IMR-90 (cell line): ENCODE measurements around the gene TMOD1. TPM values are rescaled to one million over a fixed set of nuclear protein-coding genes. Genes with fewer than 3 reads are reported as not detected.

Experiments
- ATAC-seq: fragments of 200-7000 bp; cut with Tn5 transposase; 2 replicates; pipeline ENCODE4 v1.9.1; 2020; ENCODE audit warnings: low read depth, mild to moderate bottlenecking, moderate library complexity
- BruUV-seq: library from RNA; stranded (reverse); fragments of 400-500 nt; replicated peaks from 2 replicates; lab custom pipeline; 2021; lab: Mats Ljungman, UMichigan
- CTCF ChIA-PET: fragments of 300-600 bp; formaldehyde crosslinking; extraction: SDS; loops from one replicate; lab custom pipeline; 2021; ENCODE audit warnings: antibody characterized with exemption; lab: Yijun Ruan, JAX
- POLR2A ChIA-PET: fragments of 300-600 bp; sonication (Branson Sonifier 250); formaldehyde crosslinking; loops from one replicate; lab custom pipeline; 2022; ENCODE audit warnings: antibody characterized with exemption; ENCODE audit not compliant: unreplicated experiment; lab: Charles Lee
- DNase-seq: peaks from one replicate; pipeline ENCODE4 v3.0.0; 2013
- H2AFZ ChIP-seq: replicated peaks from 2 replicates; pipeline ENCODE3; 2013; ENCODE audit warnings: low read length, mild to moderate bottlenecking; ENCODE audit not compliant: poor library complexity
- H2AK5ac ChIP-seq: 2 replicates; pipeline ENCODE4 v1.6.1; 2013; ENCODE audit warnings: low read depth, low read length, inconsistent platforms
- H2AK9ac ChIP-seq: replicated peaks from 2 replicates; pipeline ENCODE3; 2013; ENCODE audit warnings: mild to moderate bottlenecking, low read depth, low read length, moderate library complexity; ENCODE audit not compliant: poor library complexity
- H2BK120ac ChIP-seq: 2 replicates; pipeline ENCODE4 v1.6.1; 2013; ENCODE audit warnings: low read depth, low read length, inconsistent platforms
- H2BK15ac ChIP-seq: 3 replicates; pipeline ENCODE4 v1.6.1; 2013; ENCODE audit warnings: low read depth, low read length, inconsistent platforms
- H2BK20ac ChIP-seq: 2 replicates; pipeline ENCODE4 v1.6.1; 2013; ENCODE audit warnings: low read depth, mild to moderate bottlenecking, inconsistent platforms, low read length, moderate library complexity
- H2BK5ac ChIP-seq: 2 replicates; pipeline ENCODE4 v1.6.1; 2013; ENCODE audit warnings: mild to moderate bottlenecking, low read depth, low read length, inconsistent platforms; ENCODE audit not compliant: poor library complexity, severe bottlenecking
- H3K14ac ChIP-seq: replicated peaks from 2 replicates; pipeline ENCODE4 v1.6.1; 2013; ENCODE audit warnings: low read depth, low read length, inconsistent platforms
- H3K18ac ChIP-seq: 2 replicates; pipeline ENCODE4 v1.6.1; 2013; ENCODE audit warnings: low read depth, low read length, control low read depth
- H3K23ac ChIP-seq: 2 replicates; pipeline ENCODE4 v1.6.1; 2013; ENCODE audit warnings: low read depth, low read length, inconsistent platforms
- H3K27ac ChIP-seq: 2 replicates; pipeline ENCODE4 v1.5.1; 2013; ENCODE audit warnings: mild to moderate bottlenecking, control low read depth, low read length; ENCODE audit not compliant: insufficient read depth
- H3K27me3 ChIP-seq: 2 replicates; pipeline ENCODE4 v1.6.1; 2013; ENCODE audit warnings: low read length; ENCODE audit not compliant: control insufficient read depth, insufficient read depth
- H3K36me3 ChIP-seq: 2 replicates; pipeline ENCODE4 v1.6.1; 2013; ENCODE audit warnings: low read length, mixed read lengths; ENCODE audit not compliant: control insufficient read depth, insufficient read depth
- H3K4ac ChIP-seq: 2 replicates; pipeline ENCODE4 v1.6.1; 2013; ENCODE audit warnings: low read depth, low read length, inconsistent platforms
- H3K4me1 ChIP-seq: 2 replicates; pipeline ENCODE4 v1.6.1; 2013; ENCODE audit warnings: low read length, mixed read lengths; ENCODE audit not compliant: control insufficient read depth, insufficient read depth
- H3K4me2 ChIP-seq: 2 replicates; pipeline ENCODE4 v1.6.1; 2013; ENCODE audit warnings: low read depth, mild to moderate bottlenecking, control low read depth, low read length, moderate library complexity
- H3K4me3 ChIP-seq: 2 replicates; pipeline ENCODE4 v1.5.1; 2013; ENCODE audit warnings: low read depth, mild to moderate bottlenecking, control low read depth, low read length, moderate library complexity; ENCODE audit not compliant: insufficient read depth
- H3K56ac ChIP-seq: 2 replicates; pipeline ENCODE4 v1.6.1; 2013; ENCODE audit warnings: low read length, inconsistent platforms; ENCODE audit not compliant: insufficient read depth; ENCODE audit errors: extremely low read depth
- H3K79me1 ChIP-seq, 2 experiments: 2 replicates each; pipeline ENCODE4 v1.6.1; 2013; ENCODE audit warnings: low read length in 2 of 2, inconsistent platforms in 1 of 2, low read depth in 1 of 2
- H3K9ac ChIP-seq: 2 replicates; pipeline ENCODE4 v1.6.1; 2013; ENCODE audit warnings: low read depth, low read length, control low read depth
- H3K9me1 ChIP-seq: 2 replicates; pipeline ENCODE4 v1.6.1; 2013; ENCODE audit warnings: low read length, inconsistent platforms; ENCODE audit not compliant: insufficient read depth
- H3K9me3 ChIP-seq: 2 replicates; pipeline ENCODE4 v1.6.1; 2013; ENCODE audit warnings: low read length; ENCODE audit not compliant: control insufficient read depth, insufficient read depth
- H4K20me1 ChIP-seq: 2 replicates; pipeline ENCODE4 v1.6.1; 2013; ENCODE audit warnings: low read length, inconsistent platforms; ENCODE audit not compliant: insufficient read depth
- H4K5ac ChIP-seq: 2 replicates; pipeline ENCODE4 v1.6.1; 2013; ENCODE audit warnings: mild to moderate bottlenecking, low read depth, low read length, control low read depth
- H4K8ac ChIP-seq, 2 experiments: 2 replicates each; pipeline ENCODE4 v1.6.1; 2013; ENCODE audit warnings: low read depth in 2 of 2, low read length in 2 of 2, control low read depth in 1 of 2, inconsistent platforms in 1 of 2
- H4K91ac ChIP-seq: 2 replicates; pipeline ENCODE4 v1.6.1; 2013; ENCODE audit warnings: low read depth, low read length, inconsistent platforms; ENCODE audit not compliant: insufficient read depth
- CHD1 ChIP-seq: IDR thresholded peaks from 2 replicates; pipeline ENCODE4 v1.6.1; 2012; ENCODE audit warnings: low read depth, low read length, improper control_type of control experiment
- ELK1 ChIP-seq: fragments of 150-350 bp; IDR thresholded peaks from 2 replicates; pipeline ENCODE4 v1.6.1; 2016; ENCODE audit warnings: low read depth, mild to moderate bottlenecking, low read length, moderate library complexity, borderline replicate concordance
- MAZ ChIP-seq: IDR thresholded peaks from 2 replicates; pipeline ENCODE4 v1.6.1; 2012; ENCODE audit warnings: low read depth, mild to moderate bottlenecking, low read length, improper control_type of control experiment, moderate library complexity, borderline replicate concordance
- RCOR1 ChIP-seq: IDR thresholded peaks from 2 replicates; pipeline ENCODE4 v1.6.1; 2012; ENCODE audit warnings: mild to moderate bottlenecking, low read length, improper control_type of control experiment; ENCODE audit not compliant: insufficient replicate concordance
- RFX5 ChIP-seq: IDR thresholded peaks from 2 replicates; pipeline ENCODE4 v1.8.0; 2012; ENCODE audit warnings: low read depth, mild to moderate bottlenecking, low read length, moderate library complexity
- USF2 ChIP-seq: fragments of 150-350 bp; IDR thresholded peaks from 2 replicates; pipeline ENCODE4 v1.6.1; 2017; ENCODE audit warnings: mild to moderate bottlenecking, antibody characterized with exemption, low read length, low read depth
- WGBS, 2 experiments: methylation state at CpG; one replicate each; pipeline versions ENCODE4 v1.1.5 to v1.1.7; 2013; ENCODE audit warnings: missing lambda C conversion rate in 2 of 2; ENCODE audit not compliant: insufficient read length in 1 of 2; ENCODE audit errors: extremely low coverage in 2 of 2; 5-methylcytosine and 5-hydroxymethylcytosine counted together
- dilution Hi-C: fragments of 300-500 bp; cut with HindIII; formaldehyde crosslinking; loops from one replicate; pipeline ENCODE4 v1.14.3; 2018; ENCODE audit warnings: low sequenced_read_pairs; ENCODE audit not compliant: unreplicated experiment
- in situ Hi-C: fragments of 300-500 bp; cut with MboI; formaldehyde crosslinking; loops from 3 replicates; pipeline ENCODE4 v1.14.3; 2019; ENCODE audit warnings: low sequenced_read_pairs, inconsistent platforms, mixed read lengths
- intact Hi-C: fragments of 100-400 bp; cut with micrococcal nuclease; formaldehyde crosslinking; loops from 2 replicates; pipeline ENCODE4 v1.10.0; 2022
- polyA plus RNA-seq, 3 experiments: library from polyadenylated mRNA; depleted of rRNA; stranded (reverse); fragments of >200 nt; gene quantifications; 2 replicates each; pipeline ENCODE4 v1.2.3, GENCODE V29; 2012; ENCODE audit warnings: low replicate concordance in 1 of 3
- total RNA-seq: library from RNA; depleted of rRNA; stranded (reverse); fragments of >200 nt; gene quantifications from 2 replicates; pipeline ENCODE4 v1.2.3, GENCODE V29; 2012

TMOD1 gene
- total and polyA plus RNA-seq, 2 of the 4 experiments (the other 2 are of a cell fraction) = 0.18 to 0.38 TPM

- Histone ChIP-seq H4K8ac (no peak overlapping the region), H4K20me1 (0 out of 2 replicates have a peak, but pooled peaks cover 4% of the 10 kb centered on the region), H2BK20ac (no peak overlapping the region), H3K9ac (no peak overlapping the region), H2BK15ac (no peak overlapping the region), H2AK9ac (no peak overlapping the region), H3K4me3 (no peak overlapping the region), H3K9me3 (no peaks in the 10 kb centered on the region), H3K23ac (no peak overlapping the region), H3K14ac (no peak overlapping the region), H3K9me1 (no peaks in the 10 kb centered on the region), H2AK5ac (no peak overlapping the region), H4K5ac (no peak overlapping the region), H3K79me1 (no peaks in the 10 kb centered on the region), H3K27me3 (peaks cover 2% of the 10 kb centered on the region; the same call in 1 of the 2 replicates), H2BK5ac (no peak overlapping the region), H3K56ac (no peak overlapping the region), H3K36me3 (peaks cover 4% of the 10 kb centered on the region), H2AFZ (no peak overlapping the region), H4K91ac (no peak overlapping the region), H3K27ac (no peak overlapping the region), H3K18ac (no peak overlapping the region), H3K4ac (no peak overlapping the region), H3K4me2 (no peak overlapping the region), H2BK120ac (no peak overlapping the region), H3K4me1 (no peaks in the 10 kb centered on the region)
- DNase-seq = no peak
- dilution Hi-C loops (no loop called here), intact Hi-C loops (no loop called here), in situ Hi-C loops (no loop called here)
- no peak for TF ChIP-seq USF2
- no peak for TF ChIP-seq ELK1
- TF ChIP-seq RCOR1 = no peak
- TF ChIP-seq MAZ = no peak
- no peak for TF ChIP-seq CHD1
- TF ChIP-seq RFX5 = no peak
- no TSS peak for BruUV-seq
- POLR2A ChIA-PET = no interaction called here
- no CpG with 5 or more reads among the region's 1 CpG for WGBS, 2 experiments
- ATAC-seq = no peak
- CTCF ChIA-PET = no interaction called here
Measured at GRCh38 chr9:97543561-97543960, 42.1 kb downstream of the TMOD1 start.
